Heart left ventricle (tissue), 16 donors: ENCODE results near the gene NOM1. TPM values are rescaled to one million over a fixed set of nuclear protein-coding genes. Genes with fewer than 3 reads are reported as not detected.
"Not testable (repeated sequence)": the region's sequence is repeated elsewhere in the genome, so short reads cannot be mapped to it uniquely, and the experiment has no call there.

Source experiments
- ATAC-seq, 4 donors: fragments of 200-7000 bp; cut with Tn5 transposase; one replicate each; pipeline ENCODE4 v1.9.1; 2020 to 2022; ENCODE audit warnings: moderate library complexity in 4 of 4, mild to moderate bottlenecking in 3 of 4, moderate number of reproducible peaks in 1 of 4
- DNase-seq, 5 donors: peaks; one replicate each; pipeline ENCODE4 v3.0.0-alpha.2; 2020
- H3K27ac ChIP-seq, 12 donors: fragments of 200-600 bp; sonication (generic) in 4 of 12; one replicate each; pipeline versions ENCODE4 v1.5.0 to v1.8.0; 2016 to 2022; ENCODE audit warnings: mild to moderate bottlenecking in 2 of 12
- H3K27me3 ChIP-seq, 9 donors: fragments of 200-600 bp; sonication (generic) in 2 of 9; one replicate each; pipeline versions ENCODE4 v1.5.1 to v1.8.0; 2016 to 2022; ENCODE audit warnings: mild to moderate bottlenecking in 3 of 9
- H3K36me3 ChIP-seq, 9 donors: fragments of 200-600 bp; sonication (generic) in 2 of 9; one replicate each; pipeline versions ENCODE4 v1.5.0 to v1.8.0; 2018 to 2022; ENCODE audit warnings: mild to moderate bottlenecking in 2 of 9
- H3K4me1 ChIP-seq, 12 donors: fragments of 200-600 bp; sonication (generic) in 4 of 12; one replicate each; pipeline versions ENCODE4 v1.5.0 to v1.8.0; 2016 to 2022; ENCODE audit warnings: mild to moderate bottlenecking in 3 of 12
- H3K4me3 ChIP-seq, 12 donors: fragments of 200-600 bp; sonication (generic) in 4 of 12; one replicate each; pipeline versions ENCODE4 v1.5.0 to v1.8.0; 2017 to 2022; ENCODE audit warnings: mild to moderate bottlenecking in 9 of 12, moderate library complexity in 4 of 12
- H3K9me3 ChIP-seq, 12 donors: fragments of 200-600 bp; sonication (generic) in 4 of 12; one replicate each; pipeline versions ENCODE4 v1.5.0 to v1.8.0; 2016 to 2022; ENCODE audit warnings: mild to moderate bottlenecking in 1 of 12
- POLR2A ChIP-seq, 2 donors: fragments of 450-650 bp; IDR thresholded peaks; one replicate each; pipeline ENCODE4 v1.6.1; 2017; ENCODE audit warnings: antibody characterized with exemption in 2 of 2, mild to moderate bottlenecking in 2 of 2, moderate library complexity in 2 of 2
- WGBS, 4 donors: extraction: QIAGEN DNeasy Blood & Tissue Kit in 2 of 4; methylation state at CpG; one replicate each; pipeline versions ENCODE4 v1.1.5 to v1.1.7; 2013 to 2018; 5-methylcytosine and 5-hydroxymethylcytosine counted together
- intact Hi-C, 10 donors: fragments of 100-400 bp; cut with DNase I; formaldehyde crosslinking; loops; one replicate each; pipeline versions ENCODE4 v1.11.1 to v1.14.2; 2022
- polyA plus RNA-seq, 2 donors: library from polyadenylated mRNA; stranded (reverse); fragments of 200-250 nt; gene quantifications; one replicate each; pipeline ENCODE4 v1.2.3, GENCODE V29; 2013
- total RNA-seq, 9 donors: library from RNA; depleted of rRNA in 2 of 9; stranded (reverse); fragments of >200 nt in 2 of 9; fragmentation: NEBNext Ultra II Directional in 3 of 9; extraction: Animal tissue kit (Norgen Biotek cat#: 25700) in 3 of 9; gene quantifications; one replicate each; pipeline versions ENCODE4 v1.1.0 to v1.2.4, GENCODE V29; 2016 to 2023
- TF ChIP-seq, protein P1 (sequence below), 12 donors: fragments of 200-600 bp; sonication (generic) in 4 of 12; IDR thresholded peaks; one replicate each; pipeline versions ENCODE4 v1.5.0 to v1.8.0; 2018 to 2022; ENCODE audit warnings: antibody characterized with exemption in 12 of 12, mild to moderate bottlenecking in 5 of 12
- donor health status: ischemic (EF 13 %, LVEDD 7.1; RV severe dilation, severe dysfunction).
- donor health status: healthy with polysubstance abuse.
- donor health status: DM: no; HTN: yes; CAD: no.
- donor health status: DM: no; HTN: no; CAD: no.
- donor health status: ischemic (EF 25% LVEDD 6.9; RV normal size, moderate dysfunction).
- donor health status: ischemic (EF 25% LVEDD 5.7; RV mildly dilated, moderate dysfunction).
- donor health status: healthy.
- donor health status: DM: yes; HTN: yes; CAD: no.
- donor health status: ischemic (EF 35%, LVEDD 5.7; RV mildly dilated, moderate dysfunction).
- donor health status: nonischemic (EF 11% LVEDD 7.7; RV severe dilation, severe dysfunction).
- donor health status: DM: yes; HTN: yes; CAD: no.
- donor health status: PGD.
- donor health status: ischemic (EF 29% LVEDD 5.4; RV normal size, mild dysfunction).
- donor health status: nonischemic (EF 23%, LVEDD 6.1; RV moderate dilation, normal function).

Gene NOM1
- total and polyA plus RNA-seq, 11 donors: 6.0 to 12.2 (median 9.1) TPM

DNA sequence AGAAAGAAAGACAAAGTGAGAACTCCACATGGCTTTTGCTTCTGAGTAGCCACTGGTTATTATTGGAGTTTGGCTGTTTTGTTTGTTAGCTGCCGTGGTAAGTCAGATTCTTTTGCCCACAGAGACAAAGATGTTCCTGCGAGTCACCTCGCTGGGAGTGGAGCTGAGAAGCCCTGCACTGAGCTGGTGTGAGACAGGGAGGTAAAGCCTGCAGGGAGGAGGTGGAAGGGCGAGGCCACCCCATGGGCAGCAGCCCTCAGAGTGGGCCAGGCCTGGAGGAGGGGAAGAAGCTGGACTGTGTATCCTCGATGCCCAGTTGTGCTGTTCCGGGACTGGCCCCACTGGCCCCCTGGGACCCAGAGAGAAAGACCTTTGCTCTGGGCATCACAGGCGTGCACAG, 14.3 kb upstream of the NOM1 start:
- no peaks in the 10 kb centered on the region for H3K4me1 ChIP-seq
- no peak overlapping the region for H3K27ac ChIP-seq
- no peaks in the 10 kb centered on the region for H3K9me3 ChIP-seq
- no peak for TF ChIP-seq POLR2A (IDR thresholded peaks at IDR 0.05)
- TF ChIP-seq, protein P1, sequence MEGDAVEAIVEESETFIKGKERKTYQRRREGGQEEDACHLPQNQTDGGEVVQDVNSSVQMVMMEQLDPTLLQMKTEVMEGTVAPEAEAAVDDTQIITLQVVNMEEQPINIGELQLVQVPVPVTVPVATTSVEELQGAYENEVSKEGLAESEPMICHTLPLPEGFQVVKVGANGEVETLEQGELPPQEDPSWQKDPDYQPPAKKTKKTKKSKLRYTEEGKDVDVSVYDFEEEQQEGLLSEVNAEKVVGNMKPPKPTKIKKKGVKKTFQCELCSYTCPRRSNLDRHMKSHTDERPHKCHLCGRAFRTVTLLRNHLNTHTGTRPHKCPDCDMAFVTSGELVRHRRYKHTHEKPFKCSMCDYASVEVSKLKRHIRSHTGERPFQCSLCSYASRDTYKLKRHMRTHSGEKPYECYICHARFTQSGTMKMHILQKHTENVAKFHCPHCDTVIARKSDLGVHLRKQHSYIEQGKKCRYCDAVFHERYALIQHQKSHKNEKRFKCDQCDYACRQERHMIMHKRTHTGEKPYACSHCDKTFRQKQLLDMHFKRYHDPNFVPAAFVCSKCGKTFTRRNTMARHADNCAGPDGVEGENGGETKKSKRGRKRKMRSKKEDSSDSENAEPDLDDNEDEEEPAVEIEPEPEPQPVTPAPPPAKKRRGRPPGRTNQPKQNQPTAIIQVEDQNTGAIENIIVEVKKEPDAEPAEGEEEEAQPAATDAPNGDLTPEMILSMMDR (IDR thresholded peaks at IDR 0.05): no peak
- no peaks in the 10 kb centered on the region for H3K36me3 ChIP-seq
- 82 to 90% (median 86%) methylated on average over 7 of the region's 7 CpGs for WGBS, 4 donors
- no peak overlapping the region for H3K4me3 ChIP-seq
- H3K27me3 ChIP-seq: no peaks in the 10 kb centered on the region
- DNase-seq (no peak), ATAC-seq (no peak)
- intact Hi-C loops: no loop called here

DNA sequence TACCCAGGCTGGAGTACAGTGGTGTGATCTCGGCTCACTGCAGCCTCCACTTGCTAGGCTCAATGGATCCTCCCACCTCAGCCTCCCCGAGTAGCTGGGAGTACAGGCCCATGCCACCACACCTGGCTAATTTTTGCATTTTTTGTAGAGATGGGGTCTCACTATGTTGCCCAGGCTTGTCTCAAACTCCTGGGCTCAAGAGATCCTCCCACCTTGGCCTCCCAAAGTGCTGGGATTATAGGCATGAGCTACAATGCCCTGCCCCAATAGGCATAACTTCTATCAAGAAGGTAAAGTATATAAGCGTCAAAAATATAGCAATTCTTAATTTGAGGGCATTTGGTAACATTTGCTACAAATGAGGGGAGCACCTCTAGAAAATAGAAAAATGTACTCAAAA, 12.7 kb upstream of the NOM1 start:
- H3K4me1 ChIP-seq: not testable (repeated sequence)
- WGBS, 4 donors: 95% methylated on average over 3 of the region's 3 CpGs

DNA sequence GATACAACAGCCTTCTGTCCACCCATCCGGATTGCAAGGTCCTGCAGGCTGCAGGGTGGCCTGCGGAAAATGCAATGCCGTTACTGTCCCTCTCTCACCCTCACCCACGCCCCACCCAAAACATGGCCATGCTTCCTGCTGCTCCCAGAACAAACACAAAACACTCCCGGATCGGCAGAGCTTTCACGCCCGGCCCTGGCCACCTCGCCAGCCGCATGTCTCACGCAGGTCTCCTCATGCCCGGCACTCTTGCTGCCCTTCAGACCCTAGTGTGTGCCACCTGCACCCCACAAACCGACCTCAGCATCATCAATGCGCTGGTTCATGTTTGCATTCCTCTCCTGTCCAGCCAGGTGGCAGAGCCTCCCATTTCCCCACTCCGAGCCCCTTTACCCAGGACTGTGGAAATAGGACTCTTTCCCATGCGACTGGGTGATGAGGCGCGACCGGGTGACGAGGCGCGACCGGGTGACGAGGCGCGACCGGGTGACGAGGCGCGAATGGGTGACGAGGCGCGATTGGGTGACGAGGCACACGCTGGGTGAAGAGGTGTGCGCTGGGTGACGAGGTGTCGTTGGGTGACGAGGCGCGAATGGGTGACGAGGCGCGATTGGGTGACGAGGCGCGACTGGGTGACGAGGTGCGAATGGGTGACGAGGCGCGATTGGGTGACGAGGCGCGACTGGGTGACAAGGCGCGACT, 8.9 kb upstream of the NOM1 start:
- H3K27me3 ChIP-seq: peaks cover 0 to 32% (median 16%) of the 10 kb centered on the region in 9 donors

More for the DNA sequence above, 12.7 kb upstream of the NOM1 start:
- ATAC-seq, H3K4me3 ChIP-seq, DNase-seq, H3K36me3 ChIP-seq, H3K27ac ChIP-seq, intact Hi-C loops, H3K27me3 ChIP-seq, H3K9me3 ChIP-seq: not testable (repeated sequence)

DNA sequence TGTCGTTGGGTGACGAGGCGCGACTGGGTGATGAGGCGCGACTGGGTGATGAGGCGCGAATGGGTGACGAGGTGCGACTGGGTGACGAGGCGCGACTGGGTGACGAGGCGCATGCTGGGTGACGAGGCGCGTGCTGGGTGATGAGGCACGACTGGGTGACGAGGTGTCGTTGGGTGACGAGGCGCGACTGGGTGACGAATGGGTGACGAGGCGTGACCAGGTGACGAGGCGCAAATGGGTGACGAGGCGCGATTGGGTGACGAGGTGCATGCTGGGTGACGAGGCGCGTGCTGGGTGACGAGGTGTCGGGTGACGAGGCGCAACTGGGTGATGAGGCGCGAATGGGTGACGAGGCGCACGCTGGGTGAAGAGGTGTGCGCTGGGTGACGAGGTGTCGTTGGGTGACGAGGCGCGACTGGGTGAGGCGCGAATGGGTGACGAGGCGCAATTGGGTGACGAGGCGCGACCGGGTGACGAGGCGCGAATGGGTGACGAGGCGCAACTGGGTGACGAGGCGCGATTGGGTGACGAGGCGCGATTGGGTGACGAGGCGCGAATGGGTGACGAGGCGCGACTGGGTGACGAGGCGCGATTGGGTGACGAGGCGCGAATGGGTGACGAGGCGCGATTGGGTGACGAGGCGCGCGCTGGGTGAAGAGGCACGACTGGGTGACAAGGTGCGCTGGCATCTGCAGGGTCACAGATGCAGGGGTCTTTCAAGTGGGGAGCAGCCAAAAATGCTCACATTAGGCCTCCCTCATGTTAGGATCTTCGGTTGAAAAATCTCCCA, 7.9 kb upstream of the NOM1 start:
- Histone ChIP-seq H3K27me3 (peaks cover 0 to 41% (median 16%) of the 10 kb centered on the region in 9 donors), H3K9me3 (no peaks in the 10 kb centered on the region), H3K4me1 (peaks cover 0 to 10% (median 0%) of the 10 kb centered on the region in 12 donors), H3K36me3 (no peaks in the 10 kb centered on the region), H3K27ac (no peak overlapping the region), H3K4me3 (no peak overlapping the region)
- DNase-seq (no peak), ATAC-seq (no peak)
- intact Hi-C loops: loop anchor here in 2 of 10 donors (5.0 to 10.0 kb wide), 2 partner anchors 44 to 333 kb away; no protein-coding TSS in a partner anchor
- 95 to 98% (median 96%) methylated on average over 92 of the region's 92 CpGs for WGBS, 4 donors
- TF ChIP-seq POLR2A (IDR thresholded peaks at IDR 0.05): no peak
- TF ChIP-seq, protein P1 (IDR thresholded peaks at IDR 0.05): no peak

More for the DNA sequence above, 8.9 kb upstream of the NOM1 start:
- no peak overlapping the region for H3K27ac ChIP-seq
- no peaks in the 10 kb centered on the region for H3K36me3 ChIP-seq
- H3K4me3 ChIP-seq: no peak overlapping the region
- no peak for ATAC-seq
- no peak for DNase-seq
- H3K4me1 ChIP-seq: peaks cover 0 to 10% (median 0%) of the 10 kb centered on the region in 12 donors
- WGBS, 4 donors: 93 to 96% (median 95%) methylated on average over 57 of the region's 57 CpGs
- no peak for TF ChIP-seq POLR2A (IDR thresholded peaks at IDR 0.05)
- TF ChIP-seq, protein P1 (IDR thresholded peaks at IDR 0.05): no peak
- intact Hi-C loops: loop anchor here in 2 of 10 donors (5.0 to 10.0 kb wide), 2 partner anchors 43 to 334 kb away; no protein-coding TSS in a partner anchor
- H3K9me3 ChIP-seq: no peaks in the 10 kb centered on the region
